Suppressor macrophage treated with lipopolysaccharide for 1 hour (primary cell): ENCODE data around the gene OR13C2.
"Not testable (repeated sequence)": the region's sequence is repeated elsewhere in the genome, so short reads cannot be mapped to it uniquely, and the experiment has no call there.

ENCODE experiments used
- DNase-seq, 3 donors: peaks; one replicate each; pipeline ENCODE4 v3.0.0-alpha.2; 2020 to 2022

OR13C2 gene

DNA sequence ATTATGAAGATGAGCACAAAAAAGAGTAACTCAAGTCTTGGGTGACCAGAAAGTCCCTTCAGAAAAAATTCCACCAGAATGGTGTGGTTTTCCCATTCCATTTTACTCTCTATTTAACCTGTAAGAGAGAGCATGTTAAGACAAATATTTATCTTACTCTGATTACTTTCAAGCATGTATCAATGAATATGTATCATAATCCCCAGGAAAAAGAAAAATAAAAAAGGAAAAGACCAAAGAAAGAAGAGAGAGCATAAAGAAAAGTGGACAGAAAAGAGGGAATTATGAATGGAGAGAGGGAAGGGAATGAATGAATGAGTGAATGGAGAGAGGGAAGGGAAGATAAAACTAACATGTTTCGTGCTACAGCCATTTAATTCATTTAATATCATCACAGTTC is at the start of gene OR13C2:
Gene OR13C2, minus strand, starts transcription at position 101 of the 400 bp plus-strand sequence. Its CDS starts 0 bp downstream, at position 101.
- DNase-seq, result not testable (repeated sequence)

- DNase-seq, result no peak
These were observed 30.0 kb upstream of the OR13C2 start for GRCh38 chr9:104635456-104635855.

GRCh38 chr9:104633976-104634520 is 28.6 kb upstream of the OR13C2 start:
- no peak for DNase-seq

DNA sequence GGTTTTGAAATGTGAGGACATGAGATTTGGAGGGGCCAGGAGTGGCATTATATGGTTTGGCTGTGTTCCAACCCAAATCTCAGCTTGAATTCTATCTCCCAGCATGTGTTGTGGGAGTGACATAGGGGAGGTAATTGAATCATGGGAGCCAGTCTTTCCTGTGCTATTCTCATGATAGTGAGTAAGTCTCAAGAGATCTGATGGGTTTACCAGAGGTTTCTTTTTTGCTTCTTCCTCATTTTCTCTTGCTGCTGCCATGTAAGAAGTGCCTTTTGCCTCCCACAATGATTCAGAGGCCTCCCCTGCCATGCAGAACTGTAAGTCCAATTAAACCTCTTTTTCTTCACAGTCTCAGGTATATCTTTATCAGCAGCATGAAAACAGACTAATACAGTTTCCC is 20.5 kb upstream of the OR13C2 start:
- DNase-seq, result peak in 1 of 3 donors; percentile 2

GRCh38 chr9:104618104-104618503 is 12.7 kb upstream of the OR13C2 start, which contains the start of gene OR13C9:
Gene OR13C9, minus strand, starts transcription at chr9:104618204. Its CDS starts 0 bp downstream, at chr9:104618204.
- no peak for DNase-seq

GRCh38 chr9:104617418-104617817 is 12.0 kb upstream of the OR13C2 start:
- no peak for DNase-seq

DNA sequence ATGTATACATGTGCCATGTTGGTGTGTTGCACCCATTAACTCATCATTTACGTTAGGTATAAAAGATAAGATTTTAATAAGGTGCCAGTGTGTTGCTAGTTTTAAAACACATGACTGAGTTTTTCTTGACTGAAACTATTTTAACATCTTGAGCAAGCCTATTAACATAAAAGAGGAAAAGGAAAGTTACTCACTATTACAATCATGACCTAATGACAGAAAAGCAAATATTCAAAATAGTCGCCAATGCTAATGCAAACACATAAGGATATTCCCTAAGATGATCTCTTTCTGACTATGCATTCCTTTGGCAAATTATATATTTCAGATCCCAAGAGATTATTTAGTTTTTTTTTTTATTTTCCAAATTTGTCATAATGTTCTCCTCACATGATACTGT is 5.8 kb upstream of the OR13C2 start:
- no peak for DNase-seq

- DNase-seq, result no peak
These were observed 2.9 kb upstream of the OR13C2 start for GRCh38 chr9:104608336-104608735.

DNA sequence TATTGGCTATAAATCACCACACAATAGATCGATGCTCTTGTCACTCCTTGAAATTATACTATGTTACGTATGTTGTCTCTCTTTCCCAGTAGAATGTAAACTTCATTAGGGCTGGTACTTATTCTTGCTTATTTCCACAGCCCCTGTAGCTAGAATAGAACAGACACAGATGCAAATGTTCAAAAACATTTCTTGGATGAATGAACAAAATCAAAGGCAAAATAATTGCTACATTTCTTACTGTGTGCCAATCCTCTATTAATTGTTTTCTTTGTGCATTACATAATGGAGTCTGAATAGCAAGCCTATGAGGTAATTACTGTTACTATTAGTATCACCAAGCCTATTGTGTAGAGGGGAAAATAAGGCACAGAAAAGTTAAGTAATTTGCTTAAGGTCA is 725 bp upstream of the OR13C2 start:
- DNase-seq, result no peak

DNA sequence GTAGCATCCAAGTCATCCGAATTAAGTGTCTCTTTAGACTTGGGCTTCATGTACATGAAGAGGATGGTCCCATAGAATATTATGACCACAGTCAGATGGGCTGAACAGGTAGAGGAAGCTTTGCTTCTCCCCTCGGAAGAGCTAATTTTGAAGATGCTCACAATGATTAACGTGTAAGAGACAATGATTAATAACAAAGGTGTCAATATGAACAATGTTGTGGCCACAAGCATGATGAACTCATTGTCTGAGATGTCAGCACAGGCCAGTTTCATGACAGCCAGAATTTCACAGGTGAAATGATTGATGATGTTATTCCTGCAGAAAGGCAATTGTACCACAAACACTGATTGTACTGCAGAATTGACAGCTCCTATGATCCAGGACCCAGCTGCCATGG is 626 bp downstream of the OR13C2 start:
- no peak for DNase-seq

- DNase-seq, result not testable (repeated sequence)
These were observed 6.1 kb downstream of the OR13C2 start, which contains the start of gene OR13C5 for GRCh38 chr9:104599313-104599712. Gene OR13C5, minus strand, starts transcription at chr9:104599413. Its CDS starts 0 bp downstream, at chr9:104599413.

GRCh38 chr9:104598749-104599148 is 6.7 kb downstream of the OR13C2 start:
- not testable (repeated sequence) for DNase-seq

- DNase-seq, result no peak
These were observed 15.8 kb downstream of the OR13C2 start for GRCh38 chr9:104589626-104590025.

- DNase-seq, result no peak
These were observed 18.8 kb downstream of the OR13C2 start for GRCh38 chr9:104586496-104587180.

GRCh38 chr9:104580562-104580961 is 24.9 kb downstream of the OR13C2 start:
- DNase-seq, result no peak

GRCh38 chr9:104577263-104577662 is 28.2 kb downstream of the OR13C2 start:
- DNase-seq, result no peak

DNA sequence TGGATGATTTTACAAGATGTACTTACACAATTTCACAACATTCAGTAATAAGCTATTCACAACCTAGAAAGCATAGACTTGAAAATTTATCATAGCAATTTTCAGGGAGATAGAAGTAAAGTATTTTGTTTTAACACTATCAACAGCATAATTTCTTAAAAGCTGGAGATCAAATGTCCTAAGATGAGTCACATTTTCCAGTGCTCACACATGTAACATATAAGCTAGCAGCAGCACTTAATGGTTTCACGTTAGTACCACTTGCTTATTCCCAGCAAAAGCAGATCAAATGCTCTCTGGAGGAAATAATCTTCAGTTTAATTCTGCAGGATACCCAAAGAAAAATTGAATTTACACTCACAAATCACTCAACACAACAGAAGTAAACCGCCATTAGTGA is 30.0 kb downstream of the OR13C2 start:
- DNase-seq, result no peak

DNA sequence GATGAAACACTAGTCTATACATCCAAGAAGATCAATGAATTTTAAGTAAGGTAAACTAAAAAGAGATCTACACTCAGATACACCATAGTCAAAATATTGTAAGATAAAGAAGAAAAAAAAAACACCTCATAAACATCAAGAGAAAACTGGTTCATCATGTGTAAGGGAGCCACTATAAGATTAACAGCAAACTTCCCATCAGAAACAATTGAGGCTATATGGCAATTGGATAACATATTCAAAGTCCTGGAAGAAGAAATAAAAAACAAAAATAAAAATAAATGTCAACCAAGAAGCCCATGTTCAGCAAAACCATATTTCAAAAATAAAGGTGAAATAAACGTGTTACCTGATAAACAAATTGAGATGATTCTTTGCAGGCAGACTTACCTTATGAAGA is 32.8 kb downstream of the OR13C2 start:
- DNase-seq, result no peak

- no peak for DNase-seq
These were observed 36.6 kb downstream of the OR13C2 start, which contains the start of gene OR13C8 for GRCh38 chr9:104568868-104569267. Gene OR13C8, plus strand, starts transcription at chr9:104569168. Its CDS starts 0 bp downstream, at chr9:104569168.

DNA sequence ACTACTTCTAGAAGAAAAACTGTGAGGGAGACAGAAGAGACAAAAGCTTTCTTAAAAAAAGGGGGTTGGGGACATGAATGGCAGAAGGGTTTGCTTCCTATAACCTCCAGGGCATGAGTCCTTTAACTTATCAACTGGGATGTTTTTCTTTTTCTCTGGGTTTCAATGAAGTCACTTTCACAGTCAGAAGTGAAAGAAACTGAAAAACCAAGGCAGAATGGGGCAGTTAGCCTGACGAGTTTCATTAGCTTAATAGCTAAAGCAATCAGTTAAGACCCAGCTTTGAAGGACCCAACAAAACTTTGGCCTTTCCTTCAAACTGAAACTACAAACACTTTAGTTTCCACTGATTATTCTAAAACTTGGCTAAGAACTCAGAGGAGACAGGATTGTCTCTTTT is 41.1 kb downstream of the OR13C2 start:
- no peak for DNase-seq

GRCh38 chr9:104556830-104557634 is 48.4 kb downstream of the OR13C2 start:
- no peak for DNase-seq

DNA sequence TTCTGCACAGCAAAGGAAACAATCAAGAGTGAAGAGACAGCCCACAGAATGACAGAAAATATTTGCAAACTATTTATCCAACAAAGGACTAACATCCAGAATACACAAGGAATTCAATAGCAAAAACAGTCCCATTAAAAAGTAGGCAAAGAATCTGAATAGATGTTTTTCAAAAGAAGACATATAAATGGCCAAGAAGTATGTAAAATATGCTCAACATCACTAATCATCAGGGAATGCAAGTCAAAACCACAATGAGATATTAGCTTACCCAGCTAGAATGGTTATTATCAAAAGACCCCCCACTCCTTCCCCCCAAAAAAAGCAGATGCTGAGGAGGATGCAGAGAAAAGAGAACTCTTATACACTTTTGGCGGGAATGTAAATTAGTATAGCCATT is 49.9 kb downstream of the OR13C2 start:
- no peak for DNase-seq
